Stomach (tissue), 4 donors: ENCODE results near the gene KRT38.

Experiments used
- CTCF ChIP-seq, 7 experiments: fragments of 450-650 bp in 4 of 7; fragments of 200-600 bp in 3 of 7; sonication (generic) in 3 of 7; IDR thresholded peaks; one replicate each; pipeline ENCODE4 v1.5.1; 2016 to 2019; ENCODE audit warnings: antibody characterized with exemption in 7 of 7, control low read depth in 2 of 7, mild to moderate bottlenecking in 1 of 7
- POLR2A ChIP-seq, 4 donors: fragments of 450-650 bp; IDR thresholded peaks; one replicate each; pipeline ENCODE4 v1.6.1; 2016; ENCODE audit warnings: antibody characterized with exemption in 4 of 4, control low read depth in 2 of 4, mild to moderate bottlenecking in 1 of 4, moderate library complexity in 1 of 4
- POLR2AphosphoS5 ChIP-seq, 3 donors: sonication (generic); formaldehyde crosslinking; IDR thresholded peaks; one replicate each; pipeline ENCODE4 v1.6.1; 2016; ENCODE audit warnings: antibody characterized with exemption in 3 of 3

GRCh38 chr17:41440531-41441033 lies at the start of gene KRT38:
- TF ChIP-seq CTCF (IDR thresholded peaks at IDR 0.05) (no peak), POLR2A (IDR thresholded peaks at IDR 0.05) (no peak), POLR2AphosphoS5 (IDR thresholded peaks at IDR 0.05) (no peak)
